Tibial artery (tissue), 4 donors: Measurements from ENCODE around the gene CD177.

ENCODE experiments used
- DNase-seq, 2 donors: peaks; one replicate each; pipeline ENCODE4 v3.0.0-alpha.2; 2019
- H3K27ac ChIP-seq, 2 donors: fragments of 200-600 bp; sonication (generic) in 1 of 2; 1 replicate in 1 of 2; 2 replicates in 1 of 2; pipeline ENCODE4 v1.5.1; 2018 to 2019; ENCODE audit warnings: mild to moderate bottlenecking in 1 of 2
- H3K27me3 ChIP-seq, 2 donors: fragments of 200-600 bp; sonication (generic) in 1 of 2; one replicate each; pipeline versions ENCODE4 v1.5.1 to v1.6.0; 2016 to 2019
- H3K36me3 ChIP-seq, 3 donors: fragments of 200-600 bp; sonication (generic) in 2 of 3; one replicate each; pipeline ENCODE4 v1.5.1; 2016 to 2019; ENCODE audit warnings: mild to moderate bottlenecking in 2 of 3
- H3K4me1 ChIP-seq, 4 donors: fragments of 200-600 bp; sonication (generic) in 2 of 4; 1 replicate in 3 of 4; 2 replicates in 1 of 4; pipeline ENCODE4 v1.5.1; 2016 to 2019
- H3K4me3 ChIP-seq, 2 donors: fragments of 200-600 bp; sonication (generic) in 1 of 2; 1 replicate in 1 of 2; 2 replicates in 1 of 2; pipeline ENCODE4 v1.5.1; 2018 to 2019; ENCODE audit warnings: mild to moderate bottlenecking in 2 of 2
- H3K9me3 ChIP-seq, 3 donors: fragments of 200-600 bp; sonication (generic) in 1 of 3; one replicate each; pipeline ENCODE4 v1.5.1; 2016 to 2019
- intact Hi-C: fragments of 100-400 bp; cut with DNase I; formaldehyde crosslinking; loops from one replicate; pipeline ENCODE4 v1.15.0; 2023; ENCODE audit warnings: low total_unique reads
- TF ChIP-seq, protein P1 (sequence below), 2 experiments: fragments of 200-600 bp in 1 of 2; fragments of 450-650 bp in 1 of 2; IDR thresholded peaks; one replicate each; pipeline ENCODE4 v1.5.1; 2017 to 2019; ENCODE audit warnings: antibody characterized with exemption in 2 of 2, mild to moderate bottlenecking in 1 of 2, moderate library complexity in 1 of 2

The CD177 gene

DNA sequence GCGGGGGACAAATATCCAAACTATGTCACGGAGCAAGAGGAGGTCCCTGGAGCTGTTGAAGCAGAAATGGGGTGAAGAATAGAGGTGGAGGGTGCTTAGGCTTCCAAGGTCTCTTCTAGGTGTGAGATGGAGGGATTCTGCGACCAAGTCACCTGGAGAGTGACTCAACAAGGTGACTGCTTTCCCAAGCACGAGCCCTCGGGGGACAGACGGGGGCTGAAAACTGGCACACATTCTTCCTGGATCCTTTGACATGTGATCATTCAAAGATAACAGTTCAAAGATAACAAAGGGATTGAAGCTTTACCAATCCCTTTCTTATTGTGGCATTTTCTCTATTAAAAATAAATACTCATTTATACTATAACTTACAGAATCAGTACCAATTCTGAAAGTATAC lies 59.0 kb downstream of the CD177 start:
- TF ChIP-seq, protein P1, sequence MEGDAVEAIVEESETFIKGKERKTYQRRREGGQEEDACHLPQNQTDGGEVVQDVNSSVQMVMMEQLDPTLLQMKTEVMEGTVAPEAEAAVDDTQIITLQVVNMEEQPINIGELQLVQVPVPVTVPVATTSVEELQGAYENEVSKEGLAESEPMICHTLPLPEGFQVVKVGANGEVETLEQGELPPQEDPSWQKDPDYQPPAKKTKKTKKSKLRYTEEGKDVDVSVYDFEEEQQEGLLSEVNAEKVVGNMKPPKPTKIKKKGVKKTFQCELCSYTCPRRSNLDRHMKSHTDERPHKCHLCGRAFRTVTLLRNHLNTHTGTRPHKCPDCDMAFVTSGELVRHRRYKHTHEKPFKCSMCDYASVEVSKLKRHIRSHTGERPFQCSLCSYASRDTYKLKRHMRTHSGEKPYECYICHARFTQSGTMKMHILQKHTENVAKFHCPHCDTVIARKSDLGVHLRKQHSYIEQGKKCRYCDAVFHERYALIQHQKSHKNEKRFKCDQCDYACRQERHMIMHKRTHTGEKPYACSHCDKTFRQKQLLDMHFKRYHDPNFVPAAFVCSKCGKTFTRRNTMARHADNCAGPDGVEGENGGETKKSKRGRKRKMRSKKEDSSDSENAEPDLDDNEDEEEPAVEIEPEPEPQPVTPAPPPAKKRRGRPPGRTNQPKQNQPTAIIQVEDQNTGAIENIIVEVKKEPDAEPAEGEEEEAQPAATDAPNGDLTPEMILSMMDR (IDR thresholded peaks at IDR 0.05), result no peak
- Histone ChIP-seq H3K27ac (no peak overlapping the region), H3K9me3 (no peaks in the 10 kb centered on the region), H3K4me3 (no peak overlapping the region), H3K4me1 (no peaks in the 10 kb centered on the region), H3K36me3 (no peaks in the 10 kb centered on the region), H3K27me3 (no peaks in the 10 kb centered on the region)
- intact Hi-C loops, result no loop called here
- no peak for DNase-seq
